PC-9 (cell line): ENCODE data around the gene FBXL5. TPM values are rescaled to one million over a fixed set of nuclear protein-coding genes. Genes with fewer than 3 reads are reported as not detected.

Experiments used
- BruUV-seq: library from RNA; stranded (reverse); fragments of 400-500 nt; replicated peaks from 2 replicates; lab custom pipeline; 2021; lab: Mats Ljungman, UMichigan
- CTCF ChIA-PET: fragments of 300-600 bp; sonication (Branson Sonifier 250); formaldehyde crosslinking; loops from one replicate; lab custom pipeline; 2022; ENCODE audit warnings: antibody characterized with exemption; lab: Charles Lee
- POLR2A ChIA-PET: fragments of 300-600 bp; sonication (Branson Sonifier 250); formaldehyde crosslinking; loops from one replicate; lab custom pipeline; 2022; ENCODE audit warnings: antibody characterized with exemption; ENCODE audit not compliant: unreplicated experiment; lab: Charles Lee
- DNase-seq, 2 experiments: peaks; one replicate each; pipeline versions ENCODE4 v3.0.0 to v3.0.0-alpha.2; 2015 to 2022; ENCODE audit warnings: mixed read lengths in 1 of 2
- H2AFZ ChIP-seq: fragments of 200-600 bp; sonication (generic); 2 replicates; pipeline ENCODE4 v1.8.1; 2017; ENCODE audit warnings: antibody characterized with exemption
- H3F3A ChIP-seq: fragments of 200-600 bp; sonication (generic); 2 replicates; pipeline ENCODE4 v1.8.1; 2017; ENCODE audit warnings: antibody characterized with exemption, mild to moderate bottlenecking, low read depth; ENCODE audit not compliant: insufficient read depth
- H3K27ac ChIP-seq: fragments of 200-600 bp; sonication (generic); 2 replicates; pipeline ENCODE4 v1.6.1; 2016; ENCODE audit warnings: mixed run types
- H3K27me3 ChIP-seq: fragments of 200-600 bp; sonication (generic); 2 replicates; pipeline ENCODE4 v1.6.1; 2016; ENCODE audit warnings: low read depth, mixed run types; ENCODE audit not compliant: insufficient read depth
- H3K36me3 ChIP-seq: fragments of 200-600 bp; sonication (generic); 2 replicates; pipeline ENCODE4 v1.6.1; 2016; ENCODE audit warnings: low read depth, mixed run types
- H3K4me1 ChIP-seq: fragments of 200-600 bp; sonication (generic); replicated peaks from 2 replicates; pipeline ENCODE4 v1.6.1; 2016; ENCODE audit warnings: mixed run types; ENCODE audit not compliant: insufficient read depth
- H3K4me2 ChIP-seq: fragments of 200-600 bp; sonication (generic); 2 replicates; pipeline ENCODE4 v1.6.1; 2017; ENCODE audit warnings: mixed run types
- H3K4me3 ChIP-seq: fragments of 200-600 bp; sonication (generic); 2 replicates; pipeline ENCODE4 v1.6.1; 2016; ENCODE audit warnings: mixed run types
- H3K79me2 ChIP-seq: fragments of 200-600 bp; sonication (generic); 2 replicates; pipeline ENCODE4 v1.6.1; 2017; ENCODE audit warnings: low read depth, mixed run types
- H3K9me2 ChIP-seq: fragments of 200-600 bp; sonication (generic); 2 replicates; pipeline ENCODE4 v1.8.1; 2017; ENCODE audit warnings: mild to moderate bottlenecking; ENCODE audit not compliant: insufficient read depth
- H3K9me3 ChIP-seq: fragments of 200-600 bp; sonication (generic); 2 replicates; pipeline ENCODE4 v1.8.1; 2016; ENCODE audit warnings: low read depth; ENCODE audit not compliant: insufficient read depth
- H4K20me1 ChIP-seq: fragments of 200-600 bp; sonication (generic); 2 replicates; pipeline ENCODE4 v1.8.1; 2017; ENCODE audit not compliant: insufficient read depth
- CTCF ChIP-seq: fragments of 200-600 bp; sonication (generic); conservative IDR thresholded peaks from 2 replicates; pipeline ENCODE4 v1.6.1; 2017; ENCODE audit warnings: mixed run types, antibody characterized with exemption, mild to moderate bottlenecking, moderate library complexity
- EZH2 ChIP-seq: fragments of 200-600 bp; sonication (generic); IDR thresholded peaks from 2 replicates; pipeline ENCODE4 v1.8.0; 2017; ENCODE audit warnings: antibody characterized with exemption, low read depth
- intact Hi-C: fragments of 100-400 bp; cut with micrococcal nuclease; formaldehyde crosslinking; loops from one replicate; pipeline ENCODE4 v1.10.0; 2022; ENCODE audit not compliant: unreplicated experiment
- total RNA-seq: library from RNA; stranded (reverse); gene quantifications from 2 replicates; pipeline ENCODE4 v1.2.3, GENCODE V29; 2021

The FBXL5 gene
- total RNA-seq, 1 experiment from 2014 or later, result 40.7 TPM

GRCh38 chr4:15670576-15670975, 15.4 kb upstream of the FBXL5 start:
- CTCF ChIA-PET, result interaction anchor here (0.6 kb wide), 1 partner anchor 93 kb away, joined by 5 read pairs; no protein-coding TSS in a partner anchor
- Histone ChIP-seq H3K4me1 (peaks cover 12% of the 10 kb centered on the region), H3K27me3 (no peaks in the 10 kb centered on the region), H3K4me3 (no peak overlapping the region), H3K4me2 (no peak overlapping the region), H2AFZ (no peak overlapping the region), H3F3A (peaks cover 22% of the 10 kb centered on the region), H3K27ac (no peak overlapping the region), H3K9me2 (no peaks in the 10 kb centered on the region), H3K36me3 (peaks cover 17% of the 10 kb centered on the region), H3K9me3 (no peaks in the 10 kb centered on the region), H3K79me2 (peaks cover 39% of the 10 kb centered on the region), H4K20me1 (no peaks in the 10 kb centered on the region)
- POLR2A ChIA-PET, result interaction anchor here (0.6 kb wide), 1 partner anchor 25 kb away, joined by 9 read pairs; no protein-coding TSS in a partner anchor
- DNase-seq, result no peak
- intact Hi-C loops, result no loop called here
- TF ChIP-seq EZH2, result no peak
- no TSS peak for BruUV-seq

- peaks cover 21% of the 10 kb centered on the region for H3K36me3 ChIP-seq
- no peak overlapping the region for H3K4me2 ChIP-seq
- H3K79me2 ChIP-seq, result peaks cover 21% of the 10 kb centered on the region
- no peak overlapping the region for H2AFZ ChIP-seq
- no peaks in the 10 kb centered on the region for H3K27me3 ChIP-seq
- DNase-seq, result no peak
- CTCF ChIA-PET, result no interaction called here
- TF ChIP-seq CTCF (no peak), EZH2 (no peak)
- peaks cover 22% of the 10 kb centered on the region for H3F3A ChIP-seq
- BruUV-seq, result no TSS peak
- no peaks in the 10 kb centered on the region for H4K20me1 ChIP-seq
- POLR2A ChIA-PET, result no interaction called here
- no peak overlapping the region for H3K4me3 ChIP-seq
- no peaks in the 10 kb centered on the region; the same call in 1 of the 2 replicates for H3K9me3 ChIP-seq
- peak overlapping the region; percentile 32; the same call in 1 of the 2 replicates for H3K27ac ChIP-seq
- no peaks in the 10 kb centered on the region for H3K9me2 ChIP-seq
- intact Hi-C loops, result no loop called here
- peaks cover 19% of the 10 kb centered on the region for H3K4me1 ChIP-seq
These were observed 13.6 kb upstream of the FBXL5 start for GRCh38 chr4:15668566-15669435.

- ChIA-PET POLR2A (interaction anchor here (0.6 kb wide), 1 partner anchor 23 kb away, joined by 6 read pairs; no protein-coding TSS in a partner anchor), CTCF (no interaction called here)
- no TSS peak for BruUV-seq
- Histone ChIP-seq H4K20me1 (no peaks in the 10 kb centered on the region), H3K9me3 (no peaks in the 10 kb centered on the region; the same call in 1 of the 2 replicates), H3K27me3 (no peaks in the 10 kb centered on the region), H3K79me2 (peaks cover 15% of the 10 kb centered on the region; the same call in 1 of the 2 replicates), H3K27ac (peak overlapping the region; percentile 96; the same call in 1 of the 2 replicates), H3K36me3 (peaks cover 21% of the 10 kb centered on the region), H3K9me2 (no peaks in the 10 kb centered on the region), H2AFZ (no peak overlapping the region), H3F3A (peaks cover 22% of the 10 kb centered on the region), H3K4me3 (no peak overlapping the region), H3K4me2 (no peak overlapping the region), H3K4me1 (peaks cover 19% of the 10 kb centered on the region)
- no peak for DNase-seq
- TF ChIP-seq CTCF, result no peak
- TF ChIP-seq EZH2, result no peak
- intact Hi-C loops, result no loop called here
These were observed 11.8 kb upstream of the FBXL5 start for GRCh38 chr4:15667006-15667405.
